Smooth muscle cell (in vitro differentiated cells): ENCODE data around the gene ADGRV1. TPM values are rescaled to one million over a fixed set of nuclear protein-coding genes. Genes with fewer than 3 reads are reported as not detected.
A peak's percentile ranks its signal among the peaks of the same experiment; 100 is the strongest.

Experiments
- DNase-seq: peaks from one replicate; lab custom pipeline; 2025; ENCODE audit not compliant: unreplicated experiment; lab: John Stamatoyannopoulos, UW
- H2AFZ ChIP-seq: fragments of 200-600 bp; sonication (generic); 2 replicates; pipeline ENCODE4 v1.6.0; 2016; ENCODE audit warnings: antibody characterized with exemption, low read depth, mild to moderate bottlenecking
- H3F3A ChIP-seq: fragments of 200-600 bp; sonication (generic); 2 replicates; pipeline ENCODE4 v1.6.0; 2017; ENCODE audit warnings: antibody characterized with exemption, low read depth
- H3K27ac ChIP-seq: fragments of 200-600 bp; sonication (generic); 2 replicates; pipeline ENCODE4 v1.5.1; 2016; ENCODE audit warnings: low read depth, mild to moderate bottlenecking
- H3K27me3 ChIP-seq: fragments of 200-600 bp; sonication (generic); 2 replicates; pipeline ENCODE4 v1.6.1; 2016; ENCODE audit warnings: low read depth, mild to moderate bottlenecking
- H3K36me3 ChIP-seq: fragments of 200-600 bp; sonication (generic); 2 replicates; pipeline ENCODE4 v1.5.1; 2016; ENCODE audit warnings: low read depth
- H3K4me1 ChIP-seq: fragments of 200-600 bp; sonication (generic); 2 replicates; pipeline ENCODE4 v1.5.1; 2016; ENCODE audit warnings: low read depth
- H3K4me2 ChIP-seq: fragments of 200-600 bp; sonication (generic); 2 replicates; pipeline ENCODE4 v1.6.0; 2016; ENCODE audit warnings: mild to moderate bottlenecking
- H3K4me3 ChIP-seq: fragments of 200-600 bp; sonication (generic); 2 replicates; pipeline ENCODE4 v1.5.1; 2016; ENCODE audit warnings: mild to moderate bottlenecking
- H3K79me2 ChIP-seq: fragments of 200-600 bp; sonication (generic); 2 replicates; pipeline ENCODE4 v1.6.0; 2016; ENCODE audit warnings: low read depth, mild to moderate bottlenecking
- H3K9ac ChIP-seq: fragments of 200-600 bp; sonication (generic); 2 replicates; pipeline ENCODE4 v1.6.0; 2016; ENCODE audit warnings: low read depth
- H3K9me3 ChIP-seq: fragments of 200-600 bp; sonication (generic); replicated peaks from 2 replicates; pipeline ENCODE4 v1.5.1; 2016; ENCODE audit warnings: low read depth
- H4K20me1 ChIP-seq: fragments of 200-600 bp; sonication (generic); 2 replicates; pipeline ENCODE4 v1.6.0; 2016; ENCODE audit warnings: low read depth
- CTCF ChIP-seq: fragments of 200-600 bp; sonication (generic); IDR thresholded peaks from 2 replicates; pipeline ENCODE4 v1.5.1; 2017; ENCODE audit warnings: borderline replicate concordance, mild to moderate bottlenecking, antibody characterized with exemption; ENCODE audit not compliant: insufficient read depth, poor library complexity, severe bottlenecking
- WGBS: methylation state at CpG from one replicate; pipeline ENCODE4 v1.1.7; 2016; ENCODE audit warnings: low lambda C conversion rate; 5-methylcytosine and 5-hydroxymethylcytosine counted together
- polyA plus RNA-seq: library from polyadenylated mRNA; unstranded; fragments of >200 nt; fragmentation: Nextera tagmentation; extraction: Ambion mirVana; gene quantifications from 2 replicates; pipeline ENCODE4 v1.2.1, GENCODE V29; 2016
- total RNA-seq: library from RNA; depleted of rRNA; stranded (reverse); fragments of >200 nt; gene quantifications from 2 replicates; pipeline ENCODE4 v1.2.3, GENCODE V29; 2014

The ADGRV1 gene
- total and polyA plus RNA-seq, 2 experiments from 2014 or later: 16.8 to 17.7 TPM

DNA sequence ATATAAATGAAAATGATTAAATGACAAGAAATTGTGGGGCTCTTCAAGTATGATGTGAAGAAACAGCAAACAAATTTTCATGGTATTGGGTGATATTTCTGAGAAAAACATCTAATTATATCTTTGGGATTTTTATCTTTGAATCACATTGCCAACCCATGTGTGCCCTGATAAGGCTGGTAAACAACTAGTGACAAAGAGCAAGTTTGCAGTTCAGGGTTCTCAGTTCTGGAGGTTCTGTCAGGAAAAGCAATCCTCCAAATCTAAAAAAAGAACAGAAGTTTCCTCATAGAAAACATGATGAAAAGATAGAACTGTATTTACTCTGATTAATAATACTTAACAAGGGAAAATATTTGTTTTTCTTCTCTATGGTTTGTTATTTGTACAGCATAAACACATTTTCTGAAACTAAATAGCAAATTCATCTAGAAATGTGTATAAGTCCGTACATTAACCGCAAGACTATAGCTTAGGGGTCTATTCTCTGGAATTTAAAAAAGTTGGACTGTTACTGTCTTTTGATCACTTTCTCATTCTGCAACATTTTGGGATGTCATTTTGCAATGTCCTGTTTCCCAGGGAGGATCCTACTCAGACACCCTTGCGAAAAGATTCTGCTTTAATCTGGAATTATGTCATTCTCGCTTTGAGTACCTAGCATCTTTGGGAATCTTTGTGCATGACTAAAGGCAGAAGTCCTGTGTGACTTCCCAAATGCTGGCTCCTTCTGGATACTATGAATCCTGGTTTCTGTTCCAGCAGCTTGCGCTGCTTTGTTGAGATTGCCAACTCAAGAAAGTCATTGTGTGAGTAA is 308.5 kb downstream of the ADGRV1 start:
- H3K4me2 ChIP-seq: peak overlapping the region; percentile 42
- H3K9me3 ChIP-seq: no peaks in the 10 kb centered on the region
- no peaks in the 10 kb centered on the region for H3K36me3 ChIP-seq
- 48% methylated on average over 5 of the region's 5 CpGs for WGBS
- H3K79me2 ChIP-seq: no peaks in the 10 kb centered on the region
- peak overlapping the region; percentile 67 for H3K27ac ChIP-seq
- peaks cover 24% of the 10 kb centered on the region for H3K4me1 ChIP-seq
- DNase-seq: no peak
- no peak overlapping the region for H3K9ac ChIP-seq
- H4K20me1 ChIP-seq: no peaks in the 10 kb centered on the region
- H3K4me3 ChIP-seq: peak overlapping the region; percentile 6
- H2AFZ ChIP-seq: peak overlapping the region; percentile 16
- H3F3A ChIP-seq: peaks cover 3% of the 10 kb centered on the region
- TF ChIP-seq CTCF: no peak
- H3K27me3 ChIP-seq: no peaks in the 10 kb centered on the region

GRCh38 chr5:90868799-90869198 is 310.2 kb downstream of the ADGRV1 start:
- no peak for DNase-seq
- H2AFZ ChIP-seq: no peak overlapping the region
- no peaks in the 10 kb centered on the region for H3K9me3 ChIP-seq
- H3K27ac ChIP-seq: no peak overlapping the region
- no peaks in the 10 kb centered on the region for H4K20me1 ChIP-seq
- no peak for TF ChIP-seq CTCF
- no peaks in the 10 kb centered on the region for H3K79me2 ChIP-seq
- no peaks in the 10 kb centered on the region for H3K36me3 ChIP-seq
- H3K4me2 ChIP-seq: no peak overlapping the region
- H3K4me1 ChIP-seq: peaks cover 24% of the 10 kb centered on the region
- no peak overlapping the region for H3K9ac ChIP-seq
- WGBS: 96% methylated on average over 4 of the region's 4 CpGs
- H3K4me3 ChIP-seq: no peak overlapping the region
- H3K27me3 ChIP-seq: no peaks in the 10 kb centered on the region
- H3F3A ChIP-seq: peaks cover 3% of the 10 kb centered on the region

DNA sequence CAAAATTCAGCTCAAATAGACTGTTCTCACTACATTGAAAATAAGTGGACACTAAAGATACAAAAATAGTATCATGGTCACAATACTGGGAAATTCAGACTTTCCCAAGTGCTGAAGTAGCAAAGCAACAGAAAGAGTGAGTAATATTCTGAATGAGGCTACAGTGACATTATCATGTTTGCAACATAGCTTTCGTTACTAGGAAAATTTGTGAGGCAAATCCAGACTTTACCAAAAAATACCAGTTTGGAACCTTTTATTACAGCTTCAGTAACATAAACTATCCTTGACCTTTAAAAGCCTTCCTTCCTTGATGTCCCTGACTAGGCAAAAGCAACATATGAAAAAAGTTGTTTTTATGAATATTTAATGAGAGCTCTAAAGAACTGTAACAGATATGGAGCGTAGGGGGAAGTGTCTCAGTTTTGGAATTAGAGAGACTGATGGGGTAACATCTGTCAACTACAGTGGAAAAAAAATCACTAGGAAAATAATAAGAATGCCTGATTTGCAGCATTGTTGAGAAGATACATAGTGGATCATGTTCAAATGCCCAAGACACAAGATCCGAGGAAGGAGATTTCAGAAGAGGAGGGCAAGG is 312.9 kb downstream of the ADGRV1 start:
- Histone ChIP-seq H3F3A (peaks cover 3% of the 10 kb centered on the region), H2AFZ (no peak overlapping the region), H3K4me1 (peaks cover 40% of the 10 kb centered on the region), H3K4me3 (no peak overlapping the region), H3K27ac (peak overlapping the region; percentile 87), H3K79me2 (no peaks in the 10 kb centered on the region), H3K36me3 (no peaks in the 10 kb centered on the region), H4K20me1 (no peaks in the 10 kb centered on the region), H3K27me3 (no peaks in the 10 kb centered on the region), H3K9ac (peak overlapping the region; percentile 53), H3K4me2 (peak overlapping the region; percentile 73), H3K9me3 (no peaks in the 10 kb centered on the region)
- 57% methylated on average over 3 of the region's 3 CpGs for WGBS
- DNase-seq: no peak
- no peak for TF ChIP-seq CTCF
